Parathyroid adenoma (tissue), 2 donors: Measurements from ENCODE around the gene TEAD4.

Source experiments
- H2AFZ ChIP-seq: fragments of 300-600 bp; sonication (generic); one replicate; pipeline ENCODE4 v1.7.0; 2017; ENCODE audit warnings: antibody characterized with exemption, mild to moderate bottlenecking
- H3K27ac ChIP-seq: fragments of 300-600 bp; sonication (generic); one replicate; pipeline ENCODE4 v1.7.0; 2017
- H3K27me3 ChIP-seq: fragments of 300-600 bp; sonication (generic); one replicate; pipeline ENCODE4 v1.7.0; 2017; ENCODE audit warnings: low read length; ENCODE audit not compliant: control insufficient read depth, insufficient read depth
- H3K36me3 ChIP-seq: fragments of 300-600 bp; sonication (generic); one replicate; pipeline ENCODE4 v1.7.0; 2017; ENCODE audit warnings: low read length; ENCODE audit not compliant: control insufficient read depth, insufficient read depth
- H3K4me1 ChIP-seq: fragments of 300-600 bp; sonication (generic); one replicate; pipeline ENCODE4 v1.7.0; 2017; ENCODE audit warnings: control low read depth
- H3K4me2 ChIP-seq: fragments of 300-600 bp; sonication (generic); one replicate; pipeline ENCODE4 v1.7.0; 2017; ENCODE audit warnings: low read length
- H3K4me3 ChIP-seq: fragments of 300-600 bp; sonication (generic); one replicate; pipeline ENCODE4 v1.7.0; 2017; ENCODE audit warnings: low read depth, low read length
- H3K79me2 ChIP-seq: fragments of 300-600 bp; sonication (generic); one replicate; pipeline ENCODE4 v1.7.0; 2017; ENCODE audit warnings: control low read depth
- H3K9ac ChIP-seq: fragments of 300-600 bp; sonication (generic); one replicate; pipeline ENCODE4 v1.7.0; 2017; ENCODE audit warnings: mild to moderate bottlenecking
- H3K9me3 ChIP-seq: fragments of 300-600 bp; sonication (generic); one replicate; pipeline ENCODE4 v1.7.0; 2017; ENCODE audit warnings: low read length; ENCODE audit not compliant: control insufficient read depth
- TF ChIP-seq, protein P1 (sequence below): fragments of 300-600 bp; sonication (generic); IDR thresholded peaks from one replicate; pipeline ENCODE4 v1.7.0; 2017; ENCODE audit warnings: antibody characterized with exemption, mild to moderate bottlenecking
- donor health status: primary hyperparathyroidism.

The TEAD4 gene

DNA sequence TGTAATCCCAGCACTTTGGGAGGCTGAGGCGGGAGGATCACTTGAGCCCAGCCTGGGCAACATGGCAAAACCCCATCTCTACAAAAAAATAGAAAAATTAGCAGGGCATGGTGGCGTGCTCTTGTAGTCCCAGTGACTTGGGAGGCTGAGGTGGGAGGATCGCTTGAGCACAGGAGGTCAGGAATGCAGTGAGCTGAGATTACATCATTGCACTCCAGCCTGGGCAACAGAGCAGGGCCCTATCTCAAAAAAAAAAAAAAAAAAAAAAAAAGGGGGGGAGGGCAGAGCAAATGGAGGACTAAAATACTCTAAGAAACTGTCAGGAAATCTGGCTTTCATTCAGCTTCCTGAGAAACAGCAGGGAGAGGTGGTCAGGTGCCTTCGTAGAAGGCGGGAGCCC lies 86.3 kb downstream of the TEAD4 start:
- TF ChIP-seq, protein P1, sequence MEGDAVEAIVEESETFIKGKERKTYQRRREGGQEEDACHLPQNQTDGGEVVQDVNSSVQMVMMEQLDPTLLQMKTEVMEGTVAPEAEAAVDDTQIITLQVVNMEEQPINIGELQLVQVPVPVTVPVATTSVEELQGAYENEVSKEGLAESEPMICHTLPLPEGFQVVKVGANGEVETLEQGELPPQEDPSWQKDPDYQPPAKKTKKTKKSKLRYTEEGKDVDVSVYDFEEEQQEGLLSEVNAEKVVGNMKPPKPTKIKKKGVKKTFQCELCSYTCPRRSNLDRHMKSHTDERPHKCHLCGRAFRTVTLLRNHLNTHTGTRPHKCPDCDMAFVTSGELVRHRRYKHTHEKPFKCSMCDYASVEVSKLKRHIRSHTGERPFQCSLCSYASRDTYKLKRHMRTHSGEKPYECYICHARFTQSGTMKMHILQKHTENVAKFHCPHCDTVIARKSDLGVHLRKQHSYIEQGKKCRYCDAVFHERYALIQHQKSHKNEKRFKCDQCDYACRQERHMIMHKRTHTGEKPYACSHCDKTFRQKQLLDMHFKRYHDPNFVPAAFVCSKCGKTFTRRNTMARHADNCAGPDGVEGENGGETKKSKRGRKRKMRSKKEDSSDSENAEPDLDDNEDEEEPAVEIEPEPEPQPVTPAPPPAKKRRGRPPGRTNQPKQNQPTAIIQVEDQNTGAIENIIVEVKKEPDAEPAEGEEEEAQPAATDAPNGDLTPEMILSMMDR = no peak
- Histone ChIP-seq H3K27ac (no peak overlapping the region), H3K4me3 (no peak overlapping the region), H3K27me3 (no peaks in the 10 kb centered on the region), H3K36me3 (no peaks in the 10 kb centered on the region), H2AFZ (no peak overlapping the region), H3K9ac (no peak overlapping the region), H3K9me3 (no peaks in the 10 kb centered on the region), H3K4me2 (no peak overlapping the region), H3K4me1 (peaks cover 19% of the 10 kb centered on the region), H3K79me2 (no peaks in the 10 kb centered on the region)

DNA sequence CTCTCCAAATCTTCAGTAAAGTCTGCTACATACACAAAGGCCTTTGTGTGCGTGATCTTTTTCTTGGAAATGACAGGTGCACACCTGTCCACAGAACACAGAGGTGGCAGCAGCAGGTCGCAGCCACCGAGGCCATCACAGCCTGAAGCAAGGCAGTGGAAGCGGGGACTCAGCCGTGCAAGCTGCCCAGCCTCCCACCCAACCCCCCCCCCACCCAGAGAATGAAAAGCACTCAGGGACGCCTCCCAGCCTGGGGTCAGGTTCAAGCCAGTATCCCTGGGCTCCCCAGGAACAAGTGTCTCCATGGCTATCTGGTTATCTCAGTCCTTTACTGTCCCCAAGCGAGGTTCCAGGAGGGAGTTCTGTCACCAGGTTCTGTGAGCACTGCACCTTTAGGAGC lies 86.8 kb downstream of the TEAD4 start:
- no peaks in the 10 kb centered on the region for H3K9me3 ChIP-seq
- H3K4me2 ChIP-seq = no peak overlapping the region
- H3K79me2 ChIP-seq = no peaks in the 10 kb centered on the region
- no peak overlapping the region for H3K27ac ChIP-seq
- H2AFZ ChIP-seq = peak overlapping the region; percentile 49
- H3K4me1 ChIP-seq = peaks cover 19% of the 10 kb centered on the region
- no peak overlapping the region for H3K4me3 ChIP-seq
- no peaks in the 10 kb centered on the region for H3K27me3 ChIP-seq
- TF ChIP-seq, protein P1 = no peak
- H3K36me3 ChIP-seq = no peaks in the 10 kb centered on the region
- H3K9ac ChIP-seq = no peak overlapping the region

DNA sequence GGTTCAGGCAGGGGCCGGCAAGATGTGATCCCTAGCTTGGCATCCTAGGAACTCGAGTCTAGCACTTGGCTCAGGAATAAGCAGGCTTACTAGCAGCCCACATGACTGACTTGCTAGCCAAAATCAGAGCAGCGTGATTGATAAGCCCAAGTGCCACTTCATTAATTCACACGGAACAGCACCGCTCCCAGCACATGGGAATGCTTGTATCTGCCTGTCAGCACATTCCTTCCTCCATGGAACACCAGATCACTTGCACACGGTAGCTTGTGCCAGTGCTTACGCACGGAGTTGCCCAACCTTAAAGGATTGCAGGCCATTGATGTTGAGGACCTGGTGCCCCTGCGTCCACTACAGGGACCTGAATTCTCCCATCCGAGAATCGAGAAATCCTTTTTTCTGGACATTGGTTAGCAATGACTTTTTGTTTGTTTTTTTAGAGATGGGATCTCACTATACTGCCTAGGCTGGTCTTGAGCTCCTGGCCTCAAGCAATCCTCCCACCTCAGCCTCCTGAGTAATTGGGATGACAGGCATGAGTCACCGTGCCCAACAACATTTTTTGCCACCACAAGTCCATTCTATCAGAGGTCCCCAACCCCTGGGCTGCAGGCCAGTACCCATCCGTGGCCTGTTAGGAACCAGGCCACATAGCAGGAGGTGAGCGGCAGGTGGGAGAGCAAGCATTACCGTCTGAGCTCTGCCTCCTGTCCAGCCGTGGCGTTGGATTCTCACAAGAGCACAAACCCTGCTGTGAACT lies 87.4 kb downstream of the TEAD4 start:
- H2AFZ ChIP-seq = peak overlapping the region; percentile 49

DNA sequence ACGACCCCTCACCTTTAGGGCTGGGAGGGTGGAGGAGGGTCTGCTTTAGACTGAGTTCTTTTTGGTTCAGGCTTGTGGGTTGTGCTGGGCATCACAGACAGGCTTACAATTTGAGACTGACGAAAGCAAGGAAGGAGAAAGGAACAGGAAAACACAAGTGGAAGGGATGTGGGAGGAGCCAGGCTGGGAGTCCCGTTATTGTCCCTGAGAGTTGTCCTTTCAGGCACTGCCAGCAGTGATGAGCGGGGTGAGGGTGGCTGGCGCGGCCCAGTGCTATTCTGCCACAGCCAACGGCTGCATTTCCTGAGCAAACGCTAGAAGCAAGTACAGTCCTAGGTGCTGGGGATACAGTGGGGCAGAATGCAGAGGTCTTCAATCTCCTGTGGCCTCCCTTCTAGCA lies 88.8 kb downstream of the TEAD4 start:
- H3K4me3 ChIP-seq = no peak overlapping the region
- no peak overlapping the region for H3K9ac ChIP-seq
- TF ChIP-seq, protein P1 = no peak
- no peaks in the 10 kb centered on the region for H3K27me3 ChIP-seq
- no peaks in the 10 kb centered on the region for H3K79me2 ChIP-seq
- H3K27ac ChIP-seq = no peak overlapping the region
- H3K9me3 ChIP-seq = no peaks in the 10 kb centered on the region
- H2AFZ ChIP-seq = no peak overlapping the region
- H3K4me2 ChIP-seq = no peak overlapping the region
- H3K36me3 ChIP-seq = no peaks in the 10 kb centered on the region
- H3K4me1 ChIP-seq = peaks cover 9% of the 10 kb centered on the region

More for the DNA sequence above, 87.4 kb downstream of the TEAD4 start:
- no peak overlapping the region for H3K4me2 ChIP-seq
- peaks cover 18% of the 10 kb centered on the region for H3K4me1 ChIP-seq
- TF ChIP-seq, protein P1 = no peak
- no peaks in the 10 kb centered on the region for H3K36me3 ChIP-seq
- H3K27ac ChIP-seq = no peak overlapping the region
- no peak overlapping the region for H3K9ac ChIP-seq
- H3K27me3 ChIP-seq = no peaks in the 10 kb centered on the region
- no peaks in the 10 kb centered on the region for H3K79me2 ChIP-seq
- H3K9me3 ChIP-seq = no peaks in the 10 kb centered on the region
- H3K4me3 ChIP-seq = no peak overlapping the region

DNA sequence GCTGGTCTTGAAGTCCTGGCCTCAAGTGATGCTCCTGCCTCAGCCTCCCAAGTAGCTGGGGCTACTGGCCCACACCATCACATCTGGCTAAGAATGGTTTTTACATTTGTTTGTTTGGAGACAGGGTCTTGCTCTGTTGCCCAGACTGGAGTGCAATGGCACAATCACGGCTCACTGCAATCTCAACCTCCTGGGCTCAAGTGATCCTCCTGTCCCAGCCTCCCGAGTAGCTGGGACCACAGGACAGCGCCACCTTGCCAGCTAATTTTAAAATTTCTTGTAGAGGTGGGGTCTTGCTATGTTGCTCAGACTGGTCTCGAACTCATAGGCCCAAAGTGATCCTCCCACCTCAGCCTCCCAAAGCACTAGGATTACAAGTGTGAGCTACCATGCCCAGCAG lies 89.3 kb downstream of the TEAD4 start:
- no peak overlapping the region for H3K9ac ChIP-seq
- TF ChIP-seq, protein P1 = no peak
- H3K4me3 ChIP-seq = no peak overlapping the region
- H3K79me2 ChIP-seq = no peaks in the 10 kb centered on the region
- H3K27ac ChIP-seq = no peak overlapping the region
- no peaks in the 10 kb centered on the region for H3K36me3 ChIP-seq
- H3K9me3 ChIP-seq = no peaks in the 10 kb centered on the region
- peaks cover 9% of the 10 kb centered on the region for H3K4me1 ChIP-seq
- H2AFZ ChIP-seq = no peak overlapping the region
- H3K27me3 ChIP-seq = no peaks in the 10 kb centered on the region
- no peak overlapping the region for H3K4me2 ChIP-seq
